Cortex of kidney (tissue), 1 donor: ENCODE data around the gene CCN5.
"Not testable (repeated sequence)": the region's sequence is repeated elsewhere in the genome, so short reads cannot be mapped to it uniquely, and the experiment has no call there.

ENCODE experiments used
- DNase-seq: peaks from one replicate; lab custom pipeline; 2025; lab: John Stamatoyannopoulos, UW

Gene CCN5

GRCh38 chr20:44695295-44695673 lies 19.9 kb upstream of the CCN5 start:
- DNase-seq: no peak

GRCh38 chr20:44695674-44696300 lies 19.4 kb upstream of the CCN5 start:
- DNase-seq: no peak

- no peak for DNase-seq
Measured at GRCh38 chr20:44696315-44696714, 18.9 kb upstream of the CCN5 start.

- not testable (repeated sequence) for DNase-seq
Measured at GRCh38 chr20:44697041-44697440, 18.1 kb upstream of the CCN5 start.

- no peak for DNase-seq
Measured at GRCh38 chr20:44698351-44698750, 16.8 kb upstream of the CCN5 start.

GRCh38 chr20:44700306-44700705 lies 14.9 kb upstream of the CCN5 start:
- DNase-seq: no peak

- no peak for DNase-seq
Measured at GRCh38 chr20:44701118-44701857, 13.9 kb upstream of the CCN5 start.

- no peak for DNase-seq
Measured at GRCh38 chr20:44701858-44702256, 13.3 kb upstream of the CCN5 start.

GRCh38 chr20:44702776-44703175 lies 12.4 kb upstream of the CCN5 start:
- no peak for DNase-seq

GRCh38 chr20:44703183-44703925 lies 11.8 kb upstream of the CCN5 start:
- DNase-seq: no peak

GRCh38 chr20:44703956-44704488 lies 11.1 kb upstream of the CCN5 start:
- no peak for DNase-seq

- no peak for DNase-seq
Measured at GRCh38 chr20:44704551-44704971, 10.6 kb upstream of the CCN5 start.

GRCh38 chr20:44705364-44706094 lies 9.6 kb upstream of the CCN5 start:
- DNase-seq: no peak

GRCh38 chr20:44706301-44707017 lies 8.7 kb upstream of the CCN5 start:
- DNase-seq: no peak

GRCh38 chr20:44707018-44707579 lies 8.1 kb upstream of the CCN5 start:
- no peak for DNase-seq

GRCh38 chr20:44709380-44709779 lies 5.8 kb upstream of the CCN5 start:
- DNase-seq: no peak

- DNase-seq: no peak
Measured at GRCh38 chr20:44709797-44710196, 5.4 kb upstream of the CCN5 start.

GRCh38 chr20:44711237-44711636 lies 3.9 kb upstream of the CCN5 start:
- DNase-seq: no peak

- no peak for DNase-seq
Measured at GRCh38 chr20:44714102-44714700, 968 bp upstream of the CCN5 start.

- DNase-seq: no peak
Measured at GRCh38 chr20:44715499-44716308, 535 bp downstream of the CCN5 start.
